ENCODE data around the gene NSD1.
A peak's percentile ranks its signal among the peaks of the same experiment; 100 is the strongest.

Gene NSD1

GRCh38 chr5:177105691-177106476 lies 27.7 kb upstream of the NSD1 start:
- TF ChIP-seq TEAD4 (IDR thresholded peaks at IDR 0.05), result no peak
- no peak for TF ChIP-seq EGR1 (IDR thresholded peaks at IDR 0.05)
- no peak for TF ChIP-seq TAF1 (IDR thresholded peaks at IDR 0.05; ENCODE audit: low read depth)
- no peak for TF ChIP-seq REST (IDR thresholded peaks at IDR 0.05; ENCODE audit: low read depth)
- no peak for TF ChIP-seq YY1 (IDR thresholded peaks at IDR 0.05; ENCODE audit: low read depth)
- no peak for TF ChIP-seq NFIC (IDR thresholded peaks at IDR 0.05)
- no peak for TF ChIP-seq TCF12 (IDR thresholded peaks at IDR 0.05; ENCODE audit: low read depth)
- no peak for TF ChIP-seq FOXM1 (IDR thresholded peaks at IDR 0.05; ENCODE audit: borderline replicate concordance, low read depth)
- no peak for TF ChIP-seq CEBPB (IDR thresholded peaks at IDR 0.05)
- TF ChIP-seq ZBTB7A (IDR thresholded peaks at IDR 0.05; ENCODE audit: low read depth), result no peak
- no peak for TF ChIP-seq CREB1 (IDR thresholded peaks at IDR 0.05; ENCODE audit: low read depth)
- no peak for TF ChIP-seq MAX (IDR thresholded peaks at IDR 0.05)
- TF ChIP-seq USF1 (IDR thresholded peaks at IDR 0.05), result no peak
- no peak for TF ChIP-seq RAD21 (IDR thresholded peaks at IDR 0.05; ENCODE audit: low read depth)
- no peak for TF ChIP-seq EP300 (IDR thresholded peaks at IDR 0.05; ENCODE audit: borderline replicate concordance)

- TF ChIP-seq YY1 (IDR thresholded peaks at IDR 0.05; ENCODE audit: low read depth) (no peak), ZBTB7A (IDR thresholded peaks at IDR 0.05; ENCODE audit: low read depth) (no peak), MAX (IDR thresholded peaks at IDR 0.05) (no peak), CREB1 (IDR thresholded peaks at IDR 0.05; ENCODE audit: low read depth) (no peak), FOXM1 (IDR thresholded peaks at IDR 0.05; ENCODE audit: borderline replicate concordance, low read depth) (no peak), NFIC (IDR thresholded peaks at IDR 0.05) (no peak), TAF1 (IDR thresholded peaks at IDR 0.05; ENCODE audit: low read depth) (no peak), REST (IDR thresholded peaks at IDR 0.05; ENCODE audit: low read depth) (no peak), TEAD4 (IDR thresholded peaks at IDR 0.05) (no peak), TCF12 (IDR thresholded peaks at IDR 0.05; ENCODE audit: low read depth) (no peak), EP300 (IDR thresholded peaks at IDR 0.05; ENCODE audit: borderline replicate concordance) (no peak), USF1 (IDR thresholded peaks at IDR 0.05) (no peak), EGR1 (IDR thresholded peaks at IDR 0.05) (no peak), CEBPB (IDR thresholded peaks at IDR 0.05) (no peak), RAD21 (IDR thresholded peaks at IDR 0.05; ENCODE audit: low read depth) (no peak)
Observed at GRCh38 chr5:177107159-177107558, 26.4 kb upstream of the NSD1 start.

- TF ChIP-seq EGR1 (IDR thresholded peaks at IDR 0.05), result no peak
- no peak for TF ChIP-seq ZBTB7A (IDR thresholded peaks at IDR 0.05; ENCODE audit: low read depth)
- no peak for TF ChIP-seq USF1 (IDR thresholded peaks at IDR 0.05)
- no peak for TF ChIP-seq NFIC (IDR thresholded peaks at IDR 0.05)
Observed at GRCh38 chr5:177109810-177110209, 23.8 kb upstream of the NSD1 start.

GRCh38 chr5:177111720-177112394 lies 21.7 kb upstream of the NSD1 start:
- peak; percentile 98 for TF ChIP-seq RAD21 (IDR thresholded peaks at IDR 0.05; ENCODE audit: low read depth)
- no peak for TF ChIP-seq TAF1 (IDR thresholded peaks at IDR 0.05; ENCODE audit: low read depth)

- TF ChIP-seq TAF1 (IDR thresholded peaks at IDR 0.05; ENCODE audit: low read depth) (no peak), TCF12 (IDR thresholded peaks at IDR 0.05; ENCODE audit: low read depth) (no peak)
Observed at GRCh38 chr5:177112589-177113220, 20.9 kb upstream of the NSD1 start.
